OCI-LY7 (cell line): ENCODE data around the gene GRIA1.

Experiments used
- CTCF ChIP-seq: fragments of 200-600 bp; sonication (generic); conservative IDR thresholded peaks from 2 replicates; pipeline ENCODE4 v1.5.1; 2014; ENCODE audit warnings: mild to moderate bottlenecking, antibody characterized with exemption, low read length, moderate library complexity, mixed read lengths
- EZH2phosphoT487 ChIP-seq: fragments of 200-600 bp; sonication (generic); IDR thresholded peaks from 2 replicates; pipeline ENCODE4 v1.6.1; 2018; ENCODE audit warnings: low read depth, borderline replicate concordance, mild to moderate bottlenecking, mixed run types, antibody characterized with exemption, low read length, moderate library complexity, mixed read lengths

DNA sequence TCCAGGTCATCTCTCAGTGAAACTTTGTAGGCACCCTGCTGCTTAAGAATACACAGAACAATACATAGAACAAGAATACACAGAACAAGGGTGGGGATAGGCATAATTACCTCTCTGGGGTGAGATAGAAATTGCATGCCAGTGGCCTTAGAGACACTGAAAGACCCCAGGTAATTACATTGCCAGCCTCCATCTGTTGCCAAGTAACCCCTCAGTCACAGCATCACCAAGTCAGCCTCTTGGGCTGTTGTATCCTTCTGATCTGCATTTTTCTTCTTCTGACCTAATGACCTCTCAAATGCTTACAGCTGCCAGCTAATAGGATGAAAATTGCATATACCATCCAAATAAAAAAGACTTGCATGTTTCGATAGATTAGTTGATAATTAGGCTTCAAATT is 167.7 kb downstream of the GRIA1 start:
- TF ChIP-seq CTCF (no peak), EZH2phosphoT487 (no peak)
